Ascending aorta (tissue), 2 donors: Measurements from ENCODE around the gene SLC7A1. TPM values are rescaled to one million over a fixed set of nuclear protein-coding genes. Genes with fewer than 3 reads are reported as not detected.
A peak's percentile ranks its signal among the peaks of the same experiment; 100 is the strongest.

Experiments used
- DNase-seq, 2 donors: peaks; one replicate each; pipeline ENCODE4 v3.0.0-alpha.2; 2019; ENCODE audit warnings: low spot score in 2 of 2
- H3K27ac ChIP-seq, 2 donors: fragments of 200-600 bp; sonication (generic); one replicate each; pipeline ENCODE4 v1.5.1; 2016 to 2017; ENCODE audit warnings: mild to moderate bottlenecking in 1 of 2
- H3K27me3 ChIP-seq: fragments of 200-600 bp; sonication (generic); one replicate; pipeline ENCODE4 v1.5.1; 2017
- H3K36me3 ChIP-seq, 2 donors: fragments of 200-600 bp; sonication (generic); one replicate each; pipeline ENCODE4 v1.5.1; 2016
- H3K4me1 ChIP-seq, 2 donors: fragments of 200-600 bp; sonication (generic); one replicate each; pipeline ENCODE4 v1.5.1; 2016 to 2017; ENCODE audit warnings: mild to moderate bottlenecking in 1 of 2
- H3K4me3 ChIP-seq, 2 donors: fragments of 200-600 bp; sonication (generic); one replicate each; pipeline ENCODE4 v1.5.1; 2016 to 2017; ENCODE audit warnings: mild to moderate bottlenecking in 1 of 2
- H3K9me3 ChIP-seq, 2 donors: fragments of 200-600 bp; sonication (generic); one replicate each; pipeline ENCODE4 v1.5.1; 2016
- CTCF ChIP-seq, 3 experiments: fragments of 200-600 bp in 2 of 3; fragments of 450-650 bp in 1 of 3; sonication (generic) in 2 of 3; IDR thresholded peaks; one replicate each; pipeline ENCODE4 v1.5.1; 2016 to 2019; ENCODE audit warnings: antibody characterized with exemption in 3 of 3, mild to moderate bottlenecking in 1 of 3, moderate library complexity in 1 of 3
- intact Hi-C: fragments of 100-400 bp; cut with DNase I; formaldehyde crosslinking; loops from one replicate; pipeline ENCODE4 v1.15.1; 2023
- total RNA-seq: library from RNA; depleted of rRNA; stranded (reverse); fragments of >200 nt; gene quantifications from one replicate; pipeline ENCODE4 v1.1.0, GENCODE V29; 2016

The SLC7A1 gene
- total RNA-seq, 1 donor from 2014 or later = 17.2 TPM

GRCh38 chr13:29583073-29583785, 12.3 kb downstream of the SLC7A1 start:
- Histone ChIP-seq H3K36me3 (no peaks in the 10 kb centered on the region), H3K4me3 (no peak overlapping the region), H3K27ac (no peak overlapping the region), H3K4me1 (peaks cover 0 to 6% of the 10 kb centered on the region in 2 donors), H3K27me3 (no peaks in the 10 kb centered on the region), H3K9me3 (no peaks in the 10 kb centered on the region)
- intact Hi-C loops = no loop called here
- TF ChIP-seq CTCF (IDR thresholded peaks at IDR 0.05) = no peak
- DNase-seq = no peak

GRCh38 chr13:29582171-29582570, 13.3 kb downstream of the SLC7A1 start:
- no peaks in the 10 kb centered on the region for H3K27me3 ChIP-seq
- no peaks in the 10 kb centered on the region for H3K9me3 ChIP-seq
- no peak for TF ChIP-seq CTCF (IDR thresholded peaks at IDR 0.05)
- H3K27ac ChIP-seq = no peak overlapping the region
- H3K36me3 ChIP-seq = no peaks in the 10 kb centered on the region
- H3K4me1 ChIP-seq = peaks cover 0 to 15% of the 10 kb centered on the region in 2 donors
- H3K4me3 ChIP-seq = no peak overlapping the region
- intact Hi-C loops = no loop called here
- no peak for DNase-seq

GRCh38 chr13:29581666-29582065, 13.8 kb downstream of the SLC7A1 start:
- no peak for TF ChIP-seq CTCF (IDR thresholded peaks at IDR 0.05)
- intact Hi-C loops = no loop called here
- Histone ChIP-seq H3K36me3 (no peaks in the 10 kb centered on the region), H3K4me1 (peaks cover 0 to 15% of the 10 kb centered on the region in 2 donors), H3K9me3 (no peaks in the 10 kb centered on the region), H3K4me3 (no peak overlapping the region), H3K27ac (no peak overlapping the region), H3K27me3 (no peaks in the 10 kb centered on the region)
- DNase-seq = no peak

- Histone ChIP-seq H3K9me3 (no peaks in the 10 kb centered on the region), H3K4me3 (no peak overlapping the region), H3K4me1 (peaks cover 0 to 15% of the 10 kb centered on the region in 2 donors), H3K36me3 (no peaks in the 10 kb centered on the region), H3K27me3 (no peaks in the 10 kb centered on the region), H3K27ac (peak overlapping the region; percentile 26 to 30)
- DNase-seq = no peak
- TF ChIP-seq CTCF (IDR thresholded peaks at IDR 0.05) = no peak
- intact Hi-C loops = no loop called here
Observed at GRCh38 chr13:29579094-29579493, 16.4 kb downstream of the SLC7A1 start.

- peak overlapping the region; percentile 26 to 30 for H3K27ac ChIP-seq
- H3K36me3 ChIP-seq = no peaks in the 10 kb centered on the region
- H3K4me1 ChIP-seq = peaks cover 0 to 15% of the 10 kb centered on the region in 2 donors
- TF ChIP-seq CTCF (IDR thresholded peaks at IDR 0.05) = no peak
- H3K4me3 ChIP-seq = peak overlapping the region in 1 of 2 donors; percentile 37
- H3K9me3 ChIP-seq = no peaks in the 10 kb centered on the region
- DNase-seq = no peak
- H3K27me3 ChIP-seq = no peaks in the 10 kb centered on the region
- intact Hi-C loops = no loop called here
Observed at GRCh38 chr13:29578300-29579085, 17.0 kb downstream of the SLC7A1 start.
